ENCODE data around the gene FMN2. TPM values are rescaled to one million over a fixed set of nuclear protein-coding genes. Genes with fewer than 3 reads are reported as not detected.

Gene FMN2
- total RNA-seq, 1 donor from 2014 or later = 13.2 TPM

GRCh38 chr1:240435996-240436566 lies 344.4 kb downstream of the FMN2 start:
- no peaks in the 10 kb centered on the region for H3K4me1 Mint-ChIP-seq
- no peak overlapping the region for H3K4me3 Mint-ChIP-seq
- no peak for TF ChIP-seq CTCF (conservative IDR thresholded peaks at IDR 0.05)
- peaks cover 17% of the 10 kb centered on the region for H3K36me3 Mint-ChIP-seq (ENCODE audit: low read depth)
- H3K9me3 Mint-ChIP-seq = no peaks in the 10 kb centered on the region
- no peak for DNase-seq (ENCODE audit: low read depth, low spot score)
- no peaks in the 10 kb centered on the region for H3K27me3 Mint-ChIP-seq (ENCODE audit: low read depth)
- no peak overlapping the region for H3K27ac Mint-ChIP-seq (ENCODE audit: unreplicated experiment)

GRCh38 chr1:240441669-240442068 lies 350.0 kb downstream of the FMN2 start:
- no peak overlapping the region for H3K27ac Mint-ChIP-seq (ENCODE audit: unreplicated experiment)
- no peaks in the 10 kb centered on the region for H3K4me1 Mint-ChIP-seq
- no peaks in the 10 kb centered on the region for H3K9me3 Mint-ChIP-seq
- peaks cover 27% of the 10 kb centered on the region for H3K36me3 Mint-ChIP-seq (ENCODE audit: low read depth)
- DNase-seq (ENCODE audit: low read depth, low spot score) = no peak
- H3K27me3 Mint-ChIP-seq (ENCODE audit: low read depth) = no peaks in the 10 kb centered on the region
- TF ChIP-seq CTCF (conservative IDR thresholded peaks at IDR 0.05) = no peak
- H3K4me3 Mint-ChIP-seq = no peak overlapping the region

- no peak for DNase-seq (ENCODE audit: low read depth, low spot score)
- Mint-ChIP-seq H3K36me3 (ENCODE audit: low read depth) (peaks cover 13% of the 10 kb centered on the region), H3K4me3 (no peak overlapping the region), H3K4me1 (no peaks in the 10 kb centered on the region), H3K27ac (ENCODE audit: unreplicated experiment) (peak overlapping the region; percentile 35), H3K9me3 (no peaks in the 10 kb centered on the region), H3K27me3 (ENCODE audit: low read depth) (no peaks in the 10 kb centered on the region)
- no peak for TF ChIP-seq CTCF (conservative IDR thresholded peaks at IDR 0.05)
These were observed 353.7 kb downstream of the FMN2 start for GRCh38 chr1:240445369-240445768.

- peak; percentile 52 for TF ChIP-seq CTCF (conservative IDR thresholded peaks at IDR 0.05)
- H3K4me1 Mint-ChIP-seq = no peaks in the 10 kb centered on the region
- H3K36me3 Mint-ChIP-seq (ENCODE audit: low read depth) = no peaks in the 10 kb centered on the region
- DNase-seq (ENCODE audit: low read depth, low spot score) = no peak
- H3K27ac Mint-ChIP-seq (ENCODE audit: unreplicated experiment) = no peak overlapping the region
- H3K4me3 Mint-ChIP-seq = no peak overlapping the region
- H3K9me3 Mint-ChIP-seq = no peaks in the 10 kb centered on the region
- no peaks in the 10 kb centered on the region for H3K27me3 Mint-ChIP-seq (ENCODE audit: low read depth)
These were observed 363.6 kb downstream of the FMN2 start for GRCh38 chr1:240455228-240455821.

GRCh38 chr1:240457203-240457602 lies 365.5 kb downstream of the FMN2 start:
- H3K27me3 Mint-ChIP-seq (ENCODE audit: low read depth) = no peaks in the 10 kb centered on the region
- no peak for TF ChIP-seq CTCF (conservative IDR thresholded peaks at IDR 0.05)
- no peak overlapping the region for H3K27ac Mint-ChIP-seq (ENCODE audit: unreplicated experiment)
- H3K36me3 Mint-ChIP-seq (ENCODE audit: low read depth) = no peaks in the 10 kb centered on the region
- H3K9me3 Mint-ChIP-seq = no peaks in the 10 kb centered on the region
- H3K4me3 Mint-ChIP-seq = no peak overlapping the region
- no peak for DNase-seq (ENCODE audit: low read depth, low spot score)
- no peaks in the 10 kb centered on the region for H3K4me1 Mint-ChIP-seq
